ENCODE measurements around the gene TFRC.

Gene TFRC

GRCh38 chr3:195999896-196000295 is 82.0 kb downstream of the TFRC start:
- no peak overlapping the region for H3K4me3 ChIP-seq (ENCODE audit: low read length)
- no peak for TF ChIP-seq CTCF (IDR thresholded peaks at IDR 0.05; ENCODE audit: insufficient read depth, low read depth, low read length, missing control alignments)
- DNase-seq (ENCODE audit: low read depth), result no peak

Measured in epithelial cell of esophagus (primary cell).